Astrocyte (in vitro differentiated cells and primary cell): ENCODE results near the gene TMOD3. TPM values are rescaled to one million over a fixed set of nuclear protein-coding genes. Genes with fewer than 3 reads are reported as not detected.

Experiments
- DNase-seq: peaks from one replicate; pipeline ENCODE4 v3.0.0-alpha.2; 2010; ENCODE audit warnings: low read depth
- FAIRE-seq: peaks from 2 replicates; lab custom pipeline; 2011; peaks lifted over from hg19 to GRCh38; lab: Jason Lieb, UNC
- H2AFZ ChIP-seq: 2 replicates; pipeline ENCODE4 v1.6.0; 2012; ENCODE audit warnings: low read depth, low read length, inconsistent platforms
- H3K27ac ChIP-seq: 2 replicates; pipeline ENCODE4 v1.5.1; 2011; ENCODE audit warnings: low read depth, low read length, inconsistent platforms
- H3K27me3 ChIP-seq: 2 replicates; pipeline ENCODE4 v1.6.0; 2011; ENCODE audit warnings: low read length, inconsistent platforms; ENCODE audit not compliant: insufficient read depth
- H3K36me3 ChIP-seq: 2 replicates; pipeline ENCODE4 v1.5.1; 2011; ENCODE audit warnings: low read length, inconsistent platforms; ENCODE audit not compliant: insufficient read depth
- H3K4me1 ChIP-seq: 2 replicates; pipeline ENCODE4 v1.5.1; 2011; ENCODE audit warnings: low read length, inconsistent platforms; ENCODE audit not compliant: insufficient read depth
- H3K4me2 ChIP-seq: 2 replicates; pipeline ENCODE4 v1.6.0; 2012; ENCODE audit warnings: low read length, inconsistent platforms
- H3K4me3 ChIP-seq: 2 replicates; pipeline ENCODE4 v1.5.1; 2011; ENCODE audit warnings: low read depth, mild to moderate bottlenecking, low read length, inconsistent platforms; ENCODE audit not compliant: insufficient read depth
- H3K79me2 ChIP-seq: 2 replicates; pipeline ENCODE4 v1.6.0; 2012; ENCODE audit warnings: mild to moderate bottlenecking, low read length, inconsistent platforms; ENCODE audit not compliant: insufficient read depth
- H3K9ac ChIP-seq: 2 replicates; pipeline ENCODE4 v1.6.0; 2012; ENCODE audit warnings: mild to moderate bottlenecking, low read length, inconsistent platforms
- H3K9me3 ChIP-seq: 2 replicates; pipeline ENCODE4 v1.5.1; 2012; ENCODE audit warnings: low read depth, mild to moderate bottlenecking, low read length, inconsistent platforms; ENCODE audit not compliant: insufficient read depth
- H4K20me1 ChIP-seq: 2 replicates; pipeline ENCODE4 v1.6.0; 2012; ENCODE audit warnings: low read length, inconsistent platforms; ENCODE audit not compliant: insufficient read depth
- H3K27ac Mint-ChIP-seq: one replicate; pipeline ENCODE4 v1.8.0; 2021; ENCODE audit warnings: mild to moderate bottlenecking, mixed read lengths; ENCODE audit not compliant: unreplicated experiment
- H3K27me3 Mint-ChIP-seq: one replicate; pipeline ENCODE4 v1.8.0; 2021; ENCODE audit warnings: low read depth, mixed read lengths; ENCODE audit not compliant: unreplicated experiment
- H3K36me3 Mint-ChIP-seq: one replicate; pipeline ENCODE4 v1.8.0; 2021; ENCODE audit warnings: low read depth, mixed read lengths; ENCODE audit not compliant: unreplicated experiment
- H3K4me1 Mint-ChIP-seq: one replicate; pipeline ENCODE4 v1.8.0; 2021; ENCODE audit warnings: low read depth, mixed read lengths; ENCODE audit not compliant: unreplicated experiment
- H3K4me3 Mint-ChIP-seq: one replicate; pipeline ENCODE4 v1.8.0; 2021; ENCODE audit warnings: mild to moderate bottlenecking, moderate library complexity, mixed read lengths; ENCODE audit not compliant: unreplicated experiment
- H3K9me3 Mint-ChIP-seq: one replicate; pipeline ENCODE4 v1.8.0; 2021; ENCODE audit warnings: mild to moderate bottlenecking, mixed read lengths; ENCODE audit not compliant: unreplicated experiment
- EZH2 ChIP-seq: IDR thresholded peaks from 2 replicates; pipeline ENCODE4 v1.6.1; 2012; ENCODE audit warnings: mild to moderate bottlenecking, low read length, inconsistent platforms; ENCODE audit not compliant: insufficient read depth
- total RNA-seq: library from RNA; stranded (reverse); gene quantifications from 2 replicates; pipeline ENCODE4 v1.2.1, GENCODE V29; 2021
- TF ChIP-seq, protein P1 (sequence below): IDR thresholded peaks from 2 replicates; pipeline ENCODE4 v1.5.1; 2011; ENCODE audit warnings: low read depth, mild to moderate bottlenecking, inconsistent platforms, low read length, moderate library complexity; ENCODE audit not compliant: insufficient read depth

TMOD3 gene
- total RNA-seq, 1 donor from 2014 or later = 65.2 TPM

DNA sequence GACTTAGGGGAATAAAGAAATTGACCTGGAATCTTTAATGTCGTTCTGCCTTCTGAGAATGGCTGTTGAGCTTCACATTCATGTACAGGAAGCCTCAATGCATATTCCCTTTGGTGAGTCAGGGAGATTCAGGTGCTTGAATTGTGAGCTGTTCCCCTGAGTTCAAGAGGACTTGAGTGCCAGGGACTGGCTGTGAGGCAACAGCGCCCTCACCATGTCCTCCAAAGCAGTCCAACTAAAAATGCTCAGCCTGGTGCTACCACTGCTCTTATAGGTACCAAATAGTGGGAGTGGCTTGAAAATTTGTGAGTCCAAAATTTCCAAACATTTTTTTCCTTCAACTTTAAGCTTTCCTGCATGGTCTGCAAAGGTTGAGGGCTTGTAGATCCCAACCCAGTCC, 88.0 kb downstream of the TMOD3 start:
- Histone ChIP-seq H3K27me3 (no peaks in the 10 kb centered on the region), H3K4me2 (no peak overlapping the region), H3K9me3 (no peaks in the 10 kb centered on the region), H3K27ac (no peak overlapping the region), H3K4me3 (no peak overlapping the region), H3K79me2 (no peaks in the 10 kb centered on the region), H3K4me1 (no peaks in the 10 kb centered on the region), H2AFZ (no peak overlapping the region), H3K9ac (no peak overlapping the region), H4K20me1 (no peaks in the 10 kb centered on the region), H3K36me3 (peaks cover 21% of the 10 kb centered on the region)
- Mint-ChIP-seq H3K27ac (no peak overlapping the region), H3K36me3 (peaks cover 10% of the 10 kb centered on the region), H3K4me3 (no peak overlapping the region), H3K9me3 (no peaks in the 10 kb centered on the region), H3K4me1 (no peaks in the 10 kb centered on the region), H3K27me3 (no peaks in the 10 kb centered on the region)
- TF ChIP-seq EZH2 = no peak
- TF ChIP-seq, protein P1, sequence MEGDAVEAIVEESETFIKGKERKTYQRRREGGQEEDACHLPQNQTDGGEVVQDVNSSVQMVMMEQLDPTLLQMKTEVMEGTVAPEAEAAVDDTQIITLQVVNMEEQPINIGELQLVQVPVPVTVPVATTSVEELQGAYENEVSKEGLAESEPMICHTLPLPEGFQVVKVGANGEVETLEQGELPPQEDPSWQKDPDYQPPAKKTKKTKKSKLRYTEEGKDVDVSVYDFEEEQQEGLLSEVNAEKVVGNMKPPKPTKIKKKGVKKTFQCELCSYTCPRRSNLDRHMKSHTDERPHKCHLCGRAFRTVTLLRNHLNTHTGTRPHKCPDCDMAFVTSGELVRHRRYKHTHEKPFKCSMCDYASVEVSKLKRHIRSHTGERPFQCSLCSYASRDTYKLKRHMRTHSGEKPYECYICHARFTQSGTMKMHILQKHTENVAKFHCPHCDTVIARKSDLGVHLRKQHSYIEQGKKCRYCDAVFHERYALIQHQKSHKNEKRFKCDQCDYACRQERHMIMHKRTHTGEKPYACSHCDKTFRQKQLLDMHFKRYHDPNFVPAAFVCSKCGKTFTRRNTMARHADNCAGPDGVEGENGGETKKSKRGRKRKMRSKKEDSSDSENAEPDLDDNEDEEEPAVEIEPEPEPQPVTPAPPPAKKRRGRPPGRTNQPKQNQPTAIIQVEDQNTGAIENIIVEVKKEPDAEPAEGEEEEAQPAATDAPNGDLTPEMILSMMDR = peak; percentile 16
- no peak for FAIRE-seq
- DNase-seq = no peak

DNA sequence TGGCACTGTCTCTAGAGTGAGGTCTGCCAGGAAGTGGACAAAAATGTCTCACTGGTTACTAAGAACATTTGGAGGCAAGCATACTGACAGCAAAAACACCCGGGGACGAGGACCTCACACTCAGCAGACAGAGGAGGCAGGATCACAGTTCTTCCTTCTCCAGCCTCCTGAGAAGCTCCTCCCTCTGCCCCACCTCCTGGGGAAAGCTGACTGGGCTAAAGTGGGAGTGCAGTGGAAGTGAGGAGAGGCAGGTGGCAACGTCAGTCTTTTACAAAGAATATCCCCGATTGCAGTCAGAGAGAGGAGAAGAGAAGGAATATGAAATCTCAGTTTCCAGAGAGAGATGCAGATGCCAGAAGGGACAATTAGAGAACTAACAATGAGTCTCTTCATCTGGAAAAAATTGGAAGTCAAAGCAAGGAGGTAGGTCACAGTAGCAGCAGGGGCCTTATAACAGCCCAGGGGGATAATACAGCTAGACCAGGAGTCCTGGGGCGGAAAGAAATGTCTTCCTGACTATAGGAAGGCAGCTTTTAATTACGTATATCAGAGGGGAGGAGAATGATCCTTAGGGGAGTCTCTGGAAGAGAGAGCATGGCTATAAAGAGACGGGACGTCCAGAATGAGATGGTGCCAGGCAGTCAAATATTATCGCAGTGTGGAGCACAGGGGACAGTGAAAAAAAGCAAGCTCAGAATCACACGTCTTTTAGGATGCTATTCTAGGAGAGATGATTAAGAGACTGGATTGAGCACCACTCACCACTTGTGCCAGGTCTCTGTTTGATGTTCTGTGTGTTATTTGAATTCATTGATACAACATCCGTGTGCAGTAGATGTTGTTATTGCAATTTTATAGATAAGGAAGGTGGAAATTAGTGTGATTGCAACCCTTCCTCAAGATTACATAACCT, 95.0 kb downstream of the TMOD3 start:
- Mint-ChIP-seq H3K4me1 (peaks cover 5% of the 10 kb centered on the region), H3K27me3 (no peaks in the 10 kb centered on the region), H3K36me3 (peaks cover 14% of the 10 kb centered on the region), H3K4me3 (no peak overlapping the region), H3K27ac (no peak overlapping the region), H3K9me3 (no peaks in the 10 kb centered on the region)
- Histone ChIP-seq H3K4me3 (no peak overlapping the region), H3K79me2 (no peaks in the 10 kb centered on the region), H3K9ac (no peak overlapping the region), H3K27me3 (no peaks in the 10 kb centered on the region), H3K4me1 (no peaks in the 10 kb centered on the region), H4K20me1 (no peaks in the 10 kb centered on the region), H3K36me3 (peaks cover 20% of the 10 kb centered on the region), H3K9me3 (no peaks in the 10 kb centered on the region), H3K27ac (no peak overlapping the region), H3K4me2 (no peak overlapping the region), H2AFZ (no peak overlapping the region)
- DNase-seq (no peak), FAIRE-seq (no peak)
- TF ChIP-seq EZH2 = no peak
- TF ChIP-seq, protein P1 = no peak

DNA sequence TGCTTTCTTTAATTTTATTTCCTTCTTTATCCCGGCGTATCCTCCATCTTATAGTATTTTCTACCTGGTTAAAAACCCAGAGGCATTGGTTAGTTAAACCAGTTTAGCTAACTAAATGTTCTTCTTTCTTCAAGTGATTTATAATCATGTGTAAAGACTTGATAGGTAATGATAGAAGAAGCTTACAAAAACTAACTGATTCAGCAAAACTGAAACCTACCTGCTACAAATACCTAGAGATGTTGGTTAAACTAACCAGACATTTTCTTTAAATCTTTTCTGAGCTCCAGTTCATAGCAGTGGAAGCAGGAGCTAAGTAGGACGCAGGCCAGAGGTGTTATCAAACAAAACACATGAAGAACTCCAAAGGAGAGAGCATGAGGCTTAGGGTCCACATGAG, 97.4 kb downstream of the TMOD3 start:
- DNase-seq = no peak
- Mint-ChIP-seq H3K9me3 (no peaks in the 10 kb centered on the region), H3K4me1 (peaks cover 5% of the 10 kb centered on the region), H3K27me3 (no peaks in the 10 kb centered on the region), H3K4me3 (no peak overlapping the region), H3K27ac (no peak overlapping the region), H3K36me3 (peaks cover 11% of the 10 kb centered on the region)
- no peaks in the 10 kb centered on the region for H3K27me3 ChIP-seq
- FAIRE-seq = no peak
- H3K4me2 ChIP-seq = no peak overlapping the region
- no peak overlapping the region for H2AFZ ChIP-seq
- no peak overlapping the region for H3K4me3 ChIP-seq
- H3K9me3 ChIP-seq = no peaks in the 10 kb centered on the region
- H3K9ac ChIP-seq = no peak overlapping the region
- H3K4me1 ChIP-seq = no peaks in the 10 kb centered on the region
- H4K20me1 ChIP-seq = no peaks in the 10 kb centered on the region
- H3K36me3 ChIP-seq = peaks cover 17% of the 10 kb centered on the region
- TF ChIP-seq, protein P1 = no peak
- TF ChIP-seq EZH2 = no peak
- no peaks in the 10 kb centered on the region for H3K79me2 ChIP-seq
- H3K27ac ChIP-seq = no peak overlapping the region
